ENCODE results near the gene AKAP9. TPM values are rescaled to one million over a fixed set of nuclear protein-coding genes. Genes with fewer than 3 reads are reported as not detected.
"Not testable (repeated sequence)": the region's sequence is repeated elsewhere in the genome, so short reads cannot be mapped to it uniquely, and the experiment has no call there.

The AKAP9 gene
- 11.1 and 12.9 TPM in 2 replicates for total RNA-seq (2014; rRNA removed; shearing (Covaris generic); ENCODE audit: low replicate concordance)

GRCh38 chr7:91940572-91941341 is at the start of gene AKAP9:
Gene AKAP9, plus strand, starts transcription at chr7:91940862. Its CDS starts 238 bp downstream, at chr7:91941100.
- Histone ChIP-seq H3K9me3 (no peaks in the 10 kb centered on the region), H3K27me3 (no peaks in the 10 kb centered on the region), H3K36me3 (no peaks in the 10 kb centered on the region), H3K4me3 (peak within 1 kb of the TSS; percentile 71)
- peak; percentile 82 for DNase-seq

GRCh38 chr7:91892099-91892705 is 48.5 kb upstream of the AKAP9 start:
- no peaks in the 10 kb centered on the region for H3K9me3 ChIP-seq
- H3K36me3 ChIP-seq, result no peaks in the 10 kb centered on the region
- DNase-seq, result no peak
- H3K27me3 ChIP-seq, result no peaks in the 10 kb centered on the region
- H3K4me3 ChIP-seq, result no peak overlapping the region

- Histone ChIP-seq H3K9me3 (no peaks in the 10 kb centered on the region), H3K27me3 (no peaks in the 10 kb centered on the region), H3K4me3 (no peak overlapping the region), H3K36me3 (no peaks in the 10 kb centered on the region)
- DNase-seq, result peak; percentile 52
Observed at GRCh38 chr7:91892821-91893340, 47.8 kb upstream of the AKAP9 start.

- H3K27me3 ChIP-seq, DNase-seq, H3K4me3 ChIP-seq, H3K9me3 ChIP-seq, H3K36me3 ChIP-seq: not testable (repeated sequence)
Observed at GRCh38 chr7:91893699-91894098, 47.0 kb upstream of the AKAP9 start.

- Histone ChIP-seq H3K27me3 (no peaks in the 10 kb centered on the region), H3K36me3 (no peaks in the 10 kb centered on the region), H3K9me3 (no peaks in the 10 kb centered on the region), H3K4me3 (no peak overlapping the region)
- DNase-seq, result no peak
Observed at GRCh38 chr7:91894781-91895480, 45.7 kb upstream of the AKAP9 start.

GRCh38 chr7:91898240-91898992 is 42.2 kb upstream of the AKAP9 start:
- no peak for DNase-seq
- Histone ChIP-seq H3K36me3 (no peaks in the 10 kb centered on the region), H3K27me3 (no peaks in the 10 kb centered on the region), H3K9me3 (no peaks in the 10 kb centered on the region), H3K4me3 (no peak overlapping the region)

GRCh38 chr7:91899563-91899962 is 41.1 kb upstream of the AKAP9 start:
- Histone ChIP-seq H3K27me3 (no peaks in the 10 kb centered on the region), H3K9me3 (no peaks in the 10 kb centered on the region), H3K4me3 (no peak overlapping the region), H3K36me3 (no peaks in the 10 kb centered on the region)
- DNase-seq, result no peak

GRCh38 chr7:91910171-91910570 is 30.5 kb upstream of the AKAP9 start:
- no peak overlapping the region for H3K4me3 ChIP-seq
- no peaks in the 10 kb centered on the region for H3K36me3 ChIP-seq
- H3K27me3 ChIP-seq, result no peaks in the 10 kb centered on the region
- 0 out of 2 replicates have a peak, but pooled peaks cover under 1% of the 10 kb centered on the region for H3K9me3 ChIP-seq
- no peak for DNase-seq

GRCh38 chr7:91911121-91911520 is 29.5 kb upstream of the AKAP9 start:
- no peaks in the 10 kb centered on the region for H3K27me3 ChIP-seq
- DNase-seq, result no peak
- 0 out of 2 replicates have a peak, but pooled peaks cover 2% of the 10 kb centered on the region for H3K9me3 ChIP-seq
- H3K36me3 ChIP-seq, result no peaks in the 10 kb centered on the region
- no peak overlapping the region for H3K4me3 ChIP-seq

- Histone ChIP-seq H3K4me3 (no peak overlapping the region), H3K27me3 (no peaks in the 10 kb centered on the region), H3K36me3 (no peaks in the 10 kb centered on the region), H3K9me3 (0 out of 2 replicates have a peak, but pooled peaks cover 2% of the 10 kb centered on the region)
- DNase-seq, result no peak
Observed at GRCh38 chr7:91912494-91912893, 28.2 kb upstream of the AKAP9 start.

- 0 out of 2 replicates have a peak, but pooled peaks cover 2% of the 10 kb centered on the region for H3K9me3 ChIP-seq
- H3K27me3 ChIP-seq, result no peaks in the 10 kb centered on the region
- peak; percentile 76 for DNase-seq
- H3K36me3 ChIP-seq, result no peaks in the 10 kb centered on the region
- H3K4me3 ChIP-seq, result no peak overlapping the region
Observed at GRCh38 chr7:91913612-91914011, 27.1 kb upstream of the AKAP9 start.

- 0 out of 2 replicates have a peak, but pooled peaks cover 2% of the 10 kb centered on the region for H3K9me3 ChIP-seq
- no peak for DNase-seq
- H3K4me3 ChIP-seq, result no peak overlapping the region
- H3K27me3 ChIP-seq, result no peaks in the 10 kb centered on the region
- H3K36me3 ChIP-seq, result no peaks in the 10 kb centered on the region
Observed at GRCh38 chr7:91915401-91916050, 25.1 kb upstream of the AKAP9 start.

GRCh38 chr7:91916051-91916440 is 24.6 kb upstream of the AKAP9 start:
- Histone ChIP-seq H3K27me3 (no peaks in the 10 kb centered on the region), H3K9me3 (0 out of 2 replicates have a peak, but pooled peaks cover 2% of the 10 kb centered on the region), H3K4me3 (no peak overlapping the region), H3K36me3 (no peaks in the 10 kb centered on the region)
- DNase-seq, result no peak

GRCh38 chr7:91918356-91918755 is 22.3 kb upstream of the AKAP9 start:
- no peaks in the 10 kb centered on the region for H3K27me3 ChIP-seq
- no peak overlapping the region for H3K4me3 ChIP-seq
- 0 out of 2 replicates have a peak, but pooled peaks cover 2% of the 10 kb centered on the region for H3K9me3 ChIP-seq
- H3K36me3 ChIP-seq, result no peaks in the 10 kb centered on the region
- no peak for DNase-seq

- H3K36me3 ChIP-seq, result no peaks in the 10 kb centered on the region
- peak; percentile 39 for DNase-seq
- no peak overlapping the region for H3K4me3 ChIP-seq
- no peaks in the 10 kb centered on the region for H3K9me3 ChIP-seq
- no peaks in the 10 kb centered on the region for H3K27me3 ChIP-seq
Observed at GRCh38 chr7:91922857-91923256, 17.8 kb upstream of the AKAP9 start.

GRCh38 chr7:91927912-91928311 is 12.8 kb upstream of the AKAP9 start:
- Histone ChIP-seq H3K27me3 (no peaks in the 10 kb centered on the region), H3K4me3 (no peak overlapping the region), H3K9me3 (no peaks in the 10 kb centered on the region), H3K36me3 (no peaks in the 10 kb centered on the region)
- no peak for DNase-seq
